Hematopoietic multipotent progenitor cell treated with erythropoietin and hydrocortisone succinate and interleukin-3 and kit ligand, for 4 days (in vitro differentiated cells): ENCODE measurements around the gene TIAM1.

Experiments used
- DNase-seq: peaks from one replicate; pipeline ENCODE4 v3.0.0-alpha.2; 2015

The TIAM1 gene

DNA sequence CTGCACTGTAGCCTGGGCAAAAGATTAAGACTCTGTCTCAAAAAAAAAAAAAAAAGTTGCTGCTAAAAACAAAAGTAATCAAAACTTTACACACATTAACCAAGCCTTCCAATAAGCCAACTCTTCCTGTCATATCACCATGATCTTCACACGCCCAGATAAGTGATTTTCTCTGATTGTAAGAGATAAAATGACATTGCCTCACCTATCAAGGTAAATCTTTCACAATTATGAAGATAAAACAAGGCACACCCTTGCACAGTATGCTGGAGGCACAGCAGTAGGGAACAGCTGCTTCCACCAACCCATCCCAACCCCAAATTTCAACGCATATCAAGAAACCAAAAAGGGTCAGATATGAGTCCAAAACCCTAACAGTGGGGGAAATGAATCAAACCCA lies 8.8 kb upstream of the TIAM1 start:
- DNase-seq: no peak

- DNase-seq: no peak
Observed at GRCh38 chr21:31351960-31352359, 7.9 kb upstream of the TIAM1 start.

- no peak for DNase-seq
Observed at GRCh38 chr21:31351438-31351837, 7.4 kb upstream of the TIAM1 start.

DNA sequence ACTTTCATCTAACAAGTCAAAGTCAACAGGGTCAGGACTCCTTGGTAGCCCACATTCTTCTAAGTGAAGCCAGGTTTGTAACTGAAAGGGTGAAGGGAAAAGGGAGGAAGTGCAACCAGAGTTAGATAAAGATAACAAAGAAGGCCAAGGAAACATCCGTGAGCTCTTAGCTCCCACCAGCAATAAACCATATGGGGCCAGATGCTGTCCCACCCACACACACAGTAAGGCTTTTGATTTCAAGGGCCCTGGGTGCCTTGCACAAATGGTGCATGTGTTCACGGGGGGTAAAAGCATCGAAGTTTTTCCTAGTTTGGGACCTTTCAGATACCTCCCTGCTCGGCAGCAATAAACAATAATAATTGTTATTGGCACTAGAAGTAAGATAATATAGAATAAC lies 5.1 kb upstream of the TIAM1 start:
- DNase-seq: no peak

GRCh38 chr21:31348188-31348587 lies 4.1 kb upstream of the TIAM1 start:
- DNase-seq: no peak

DNA sequence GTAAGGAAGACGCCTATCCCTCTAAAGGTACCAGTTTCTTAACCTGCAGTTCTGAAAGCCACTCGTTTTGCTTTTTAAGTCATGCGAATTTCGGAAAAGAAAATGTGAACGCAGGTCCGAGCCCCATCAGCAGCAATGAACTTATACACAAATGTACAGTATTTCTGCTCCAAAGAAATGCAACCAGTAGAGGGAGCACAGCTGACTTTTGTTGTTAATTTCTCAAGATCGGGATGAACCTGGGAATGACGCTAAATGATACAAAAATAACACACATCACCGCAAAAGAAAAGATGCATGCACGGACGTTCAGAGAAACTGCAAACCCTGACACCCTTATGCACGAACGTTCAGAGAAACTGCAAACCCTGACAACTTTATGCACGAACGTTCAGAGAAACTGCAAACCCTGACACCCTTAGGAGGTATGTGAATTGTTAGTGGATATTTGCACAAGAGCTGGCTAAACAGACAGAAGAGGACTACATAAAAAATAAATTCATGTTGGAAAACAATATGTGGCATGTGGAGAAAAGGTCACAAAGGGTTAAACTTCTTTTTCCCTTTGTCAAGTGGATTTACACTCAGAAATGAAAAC lies 3.5 kb upstream of the TIAM1 start:
- peak; percentile 25 for DNase-seq

GRCh38 chr21:31346256-31346821 lies 2.3 kb upstream of the TIAM1 start:
- DNase-seq: no peak

- DNase-seq: no peak
Observed at GRCh38 chr21:31345136-31345535, 1.1 kb upstream of the TIAM1 start.

DNA sequence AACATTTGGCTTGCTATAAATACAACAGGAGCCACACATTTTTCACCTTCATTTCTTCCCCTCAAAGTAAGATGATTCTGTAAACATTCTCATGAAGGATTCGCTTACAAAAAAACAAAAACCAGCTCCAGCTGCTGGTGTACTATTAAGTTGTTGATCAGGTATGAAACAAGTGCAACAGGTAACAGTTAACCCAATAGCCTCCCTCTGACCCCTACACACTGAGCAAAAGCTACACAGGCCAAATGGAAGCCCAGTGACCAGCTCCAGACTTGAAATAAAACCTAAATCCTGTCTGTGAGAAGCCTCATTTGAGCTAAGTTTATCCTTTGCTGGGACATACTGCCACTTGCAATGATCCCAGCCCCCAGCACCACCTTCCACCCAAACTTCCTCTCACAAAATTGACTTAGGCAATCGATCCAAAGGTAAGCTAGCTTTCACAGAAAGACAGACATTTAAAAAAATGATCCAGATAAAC lies 991 bp downstream of the TIAM1 start:
- no peak for DNase-seq

- DNase-seq: peak; percentile 65
Observed at GRCh38 chr21:31342348-31342747, 1.7 kb downstream of the TIAM1 start.

- no peak for DNase-seq
Observed at GRCh38 chr21:31340942-31341487, 3.0 kb downstream of the TIAM1 start.

GRCh38 chr21:31340514-31340913 lies 3.5 kb downstream of the TIAM1 start:
- no peak for DNase-seq

DNA sequence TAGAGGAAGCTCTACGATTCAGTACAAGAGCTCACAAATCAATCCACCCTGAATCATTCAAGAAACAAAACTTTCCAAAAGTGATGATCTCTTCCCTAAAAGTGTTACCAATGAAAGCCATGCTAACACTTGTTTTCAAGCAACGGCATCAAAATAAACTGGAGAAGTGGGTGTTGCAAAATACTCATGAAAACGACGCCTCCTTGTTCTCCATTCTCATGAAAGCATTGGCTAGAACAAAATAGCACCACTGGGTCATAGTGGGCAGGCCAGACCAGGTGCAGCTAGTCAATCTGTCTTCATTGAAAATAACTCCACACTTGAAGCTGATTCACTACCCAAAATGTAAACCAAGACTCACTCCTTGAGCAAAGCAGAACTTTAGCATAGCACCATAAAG lies 4.3 kb downstream of the TIAM1 start:
- DNase-seq: no peak

DNA sequence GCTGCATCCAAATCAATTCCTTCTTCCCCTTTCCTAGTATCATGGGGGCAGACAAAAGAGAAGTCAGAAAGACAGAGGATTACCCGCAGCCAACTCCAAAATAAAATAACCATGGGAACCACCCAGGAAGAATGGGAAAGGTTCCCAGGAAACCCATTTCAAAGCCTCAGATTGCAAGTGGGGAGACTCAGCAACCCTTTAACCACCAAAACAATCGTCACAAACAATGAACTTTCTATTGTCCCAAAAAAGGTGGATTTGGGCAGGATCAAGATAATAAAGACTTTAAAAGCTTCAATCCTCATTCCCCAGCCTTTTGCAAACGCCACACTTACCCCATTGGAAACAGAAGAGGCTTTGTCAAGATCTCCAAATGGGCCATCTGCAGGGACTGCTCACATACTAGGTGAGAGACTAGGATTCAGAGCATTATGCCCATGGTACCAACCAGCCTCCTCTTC lies 5.1 kb downstream of the TIAM1 start:
- DNase-seq: no peak

- DNase-seq: no peak
Observed at GRCh38 chr21:31337996-31338907, 5.8 kb downstream of the TIAM1 start.

DNA sequence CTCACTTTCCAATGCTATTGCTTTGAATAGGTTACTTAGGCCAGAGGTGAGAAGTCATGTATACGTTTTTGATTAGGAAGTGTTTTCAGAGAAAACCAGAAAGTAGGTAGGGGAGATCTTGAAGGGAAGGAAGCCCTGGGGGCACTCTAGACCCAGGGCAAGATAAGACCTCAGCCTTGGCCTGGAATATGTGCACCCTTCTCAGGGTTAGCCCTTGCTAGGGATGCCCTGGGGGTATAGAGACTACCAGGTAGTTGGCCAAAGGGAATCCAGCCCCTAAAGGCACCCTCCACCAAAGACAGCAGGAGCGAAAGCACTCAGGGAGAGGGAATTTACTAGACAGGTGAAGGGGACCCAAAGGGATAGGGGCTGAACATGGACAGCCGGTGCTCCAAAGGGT lies 7.0 kb downstream of the TIAM1 start:
- no peak for DNase-seq

DNA sequence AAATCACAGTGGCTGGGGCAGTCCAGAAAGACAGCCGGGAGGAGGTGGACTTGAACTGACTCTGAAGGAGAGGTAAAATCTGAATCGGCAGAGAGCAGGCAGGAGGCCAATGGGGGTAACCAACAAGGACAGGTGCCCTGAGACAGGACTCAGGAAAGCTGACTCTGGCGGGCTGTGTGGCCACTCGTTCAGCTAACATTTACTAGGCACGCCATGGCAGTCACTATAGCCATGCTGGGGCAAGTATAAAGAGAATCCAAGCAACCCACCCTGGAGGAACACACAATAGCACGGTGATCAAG lies 7.4 kb downstream of the TIAM1 start:
- DNase-seq: no peak

- no peak for DNase-seq
Observed at GRCh38 chr21:31335957-31336738, 7.9 kb downstream of the TIAM1 start.

- no peak for DNase-seq
Observed at GRCh38 chr21:31334648-31335121, 9.4 kb downstream of the TIAM1 start.

GRCh38 chr21:31332525-31332924 lies 11.5 kb downstream of the TIAM1 start:
- no peak for DNase-seq

GRCh38 chr21:31331231-31331630 lies 12.8 kb downstream of the TIAM1 start:
- no peak for DNase-seq

DNA sequence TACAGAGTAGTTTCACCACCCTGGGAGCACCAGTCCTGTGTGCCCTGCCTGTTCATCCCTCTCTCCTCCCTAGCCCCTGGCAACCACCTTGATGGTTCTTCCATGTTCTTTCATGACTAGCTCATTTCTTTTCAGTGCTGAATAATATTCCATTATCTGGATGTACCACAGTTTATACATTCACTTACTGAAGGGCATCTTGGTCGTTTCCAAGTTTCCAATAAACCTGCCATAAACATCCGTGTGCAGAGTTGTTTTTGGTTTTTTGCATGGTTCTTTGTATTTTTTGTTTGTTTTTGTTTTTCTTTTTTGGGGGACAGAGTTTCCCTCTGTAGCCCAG lies 13.9 kb downstream of the TIAM1 start:
- DNase-seq: no peak
